MCF 10A (cell line): ENCODE data around the gene SIX6. TPM values are rescaled to one million over a fixed set of nuclear protein-coding genes. Genes with fewer than 3 reads are reported as not detected.

Experiments
- BruUV-seq: library from RNA; stranded (reverse); fragments of 400-500 nt; replicated peaks from 2 replicates; lab custom pipeline; 2021; lab: Mats Ljungman, UMichigan
- CTCF ChIA-PET: fragments of 300-600 bp; sonication (Branson Sonifier 250); formaldehyde crosslinking; extraction: SDS; loops from one replicate; lab custom pipeline; 2021; ENCODE audit warnings: antibody characterized with exemption, inconsistent platforms; lab: Yijun Ruan, JAX
- POLR2A ChIA-PET: fragments of 300-600, 350-650 bp; sonication (Branson Sonifier 250); formaldehyde crosslinking; extraction: SDS; loops from one replicate; lab custom pipeline; 2020; ENCODE audit warnings: antibody characterized with exemption, inconsistent platforms; lab: Yijun Ruan, JAX
- DNase-seq: peaks from one replicate; pipeline ENCODE4 v3.0.0-alpha.2; 2018; ENCODE audit not compliant: unreplicated experiment
- H3K27ac Mint-ChIP-seq: one replicate; pipeline ENCODE4 v1.8.0; 2022; ENCODE audit warnings: mild to moderate bottlenecking, low read depth, mixed read lengths; ENCODE audit not compliant: unreplicated experiment
- H3K27me3 Mint-ChIP-seq: one replicate; pipeline ENCODE4 v1.8.0; 2022; ENCODE audit warnings: mixed read lengths; ENCODE audit not compliant: insufficient read depth, unreplicated experiment
- H3K36me3 Mint-ChIP-seq: one replicate; pipeline ENCODE4 v1.8.0; 2022; ENCODE audit warnings: mild to moderate bottlenecking, moderate library complexity, mixed read lengths; ENCODE audit not compliant: insufficient read depth, unreplicated experiment
- H3K4me1 Mint-ChIP-seq: one replicate; pipeline ENCODE4 v1.8.0; 2022; ENCODE audit warnings: mixed read lengths; ENCODE audit not compliant: insufficient read depth, unreplicated experiment
- H3K4me3 Mint-ChIP-seq: one replicate; pipeline ENCODE4 v1.8.0; 2022; ENCODE audit warnings: mild to moderate bottlenecking, moderate library complexity, mixed read lengths; ENCODE audit not compliant: unreplicated experiment
- H3K9me3 Mint-ChIP-seq: one replicate; pipeline ENCODE4 v1.8.0; 2022; ENCODE audit warnings: mixed read lengths; ENCODE audit not compliant: unreplicated experiment
- intact Hi-C: fragments of 100-400 bp; cut with micrococcal nuclease; formaldehyde crosslinking; loops from 2 replicates; pipeline ENCODE4 v1.14.1; 2022
- total RNA-seq: library from RNA; stranded (reverse); gene quantifications from 2 replicates; pipeline ENCODE4 v1.2.3, GENCODE V29; 2022
- TF ChIP-seq, protein P1 (sequence below): fragments of 200-600 bp; IDR thresholded peaks from one replicate; pipeline ENCODE4 v1.8.0; 2022; ENCODE audit warnings: antibody characterized with exemption, mild to moderate bottlenecking; ENCODE audit not compliant: unreplicated experiment

SIX6 gene
- total RNA-seq, 1 experiment from 2014 or later: not detected

DNA sequence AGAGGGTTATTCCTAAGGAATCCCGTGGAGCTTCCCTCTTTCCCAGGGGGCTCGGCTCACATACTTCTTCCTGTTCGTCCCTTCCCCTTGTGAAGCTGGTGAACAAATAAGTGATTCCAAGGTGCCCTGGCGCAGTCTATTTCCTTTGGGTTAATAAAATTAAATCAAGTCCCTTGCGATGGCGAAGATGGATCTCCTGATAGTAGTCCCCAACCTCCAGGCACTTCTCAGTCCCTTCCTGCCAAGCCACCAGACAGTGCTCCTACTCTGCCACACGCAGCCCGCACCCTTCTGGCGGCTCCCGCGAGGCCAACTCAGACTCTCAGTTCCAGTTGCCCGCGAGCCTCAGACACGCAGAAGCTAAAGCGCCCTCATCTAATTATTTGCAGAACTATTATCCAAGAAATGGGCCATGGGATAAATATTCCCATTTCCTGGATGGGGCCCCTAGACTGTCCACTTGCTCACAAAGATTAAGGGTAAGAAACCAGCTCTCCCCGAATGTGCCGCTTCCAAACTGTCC is 2.4 kb upstream of the SIX6 start:
- H3K27me3 Mint-ChIP-seq: peaks cover 70% of the 10 kb centered on the region
- TF ChIP-seq, protein P1, sequence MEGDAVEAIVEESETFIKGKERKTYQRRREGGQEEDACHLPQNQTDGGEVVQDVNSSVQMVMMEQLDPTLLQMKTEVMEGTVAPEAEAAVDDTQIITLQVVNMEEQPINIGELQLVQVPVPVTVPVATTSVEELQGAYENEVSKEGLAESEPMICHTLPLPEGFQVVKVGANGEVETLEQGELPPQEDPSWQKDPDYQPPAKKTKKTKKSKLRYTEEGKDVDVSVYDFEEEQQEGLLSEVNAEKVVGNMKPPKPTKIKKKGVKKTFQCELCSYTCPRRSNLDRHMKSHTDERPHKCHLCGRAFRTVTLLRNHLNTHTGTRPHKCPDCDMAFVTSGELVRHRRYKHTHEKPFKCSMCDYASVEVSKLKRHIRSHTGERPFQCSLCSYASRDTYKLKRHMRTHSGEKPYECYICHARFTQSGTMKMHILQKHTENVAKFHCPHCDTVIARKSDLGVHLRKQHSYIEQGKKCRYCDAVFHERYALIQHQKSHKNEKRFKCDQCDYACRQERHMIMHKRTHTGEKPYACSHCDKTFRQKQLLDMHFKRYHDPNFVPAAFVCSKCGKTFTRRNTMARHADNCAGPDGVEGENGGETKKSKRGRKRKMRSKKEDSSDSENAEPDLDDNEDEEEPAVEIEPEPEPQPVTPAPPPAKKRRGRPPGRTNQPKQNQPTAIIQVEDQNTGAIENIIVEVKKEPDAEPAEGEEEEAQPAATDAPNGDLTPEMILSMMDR: no peak
- intact Hi-C loops: no loop called here
- H3K27ac Mint-ChIP-seq: no peak overlapping the region
- H3K4me3 Mint-ChIP-seq: no peak overlapping the region
- H3K9me3 Mint-ChIP-seq: no peaks in the 10 kb centered on the region
- no TSS peak for BruUV-seq
- no peaks in the 10 kb centered on the region for H3K4me1 Mint-ChIP-seq
- no peaks in the 10 kb centered on the region for H3K36me3 Mint-ChIP-seq
- CTCF ChIA-PET: interaction anchor here (0.6 to 1.4 kb wide), 4 partner anchors 8 to 322 kb away, joined by 3 to 5 read pairs (median 3); no protein-coding TSS in a partner anchor
- no peak for DNase-seq
- POLR2A ChIA-PET: interaction anchor here (1.2 kb wide), 1 partner anchor 12 kb away, joined by 3 read pairs; no protein-coding TSS in a partner anchor

DNA sequence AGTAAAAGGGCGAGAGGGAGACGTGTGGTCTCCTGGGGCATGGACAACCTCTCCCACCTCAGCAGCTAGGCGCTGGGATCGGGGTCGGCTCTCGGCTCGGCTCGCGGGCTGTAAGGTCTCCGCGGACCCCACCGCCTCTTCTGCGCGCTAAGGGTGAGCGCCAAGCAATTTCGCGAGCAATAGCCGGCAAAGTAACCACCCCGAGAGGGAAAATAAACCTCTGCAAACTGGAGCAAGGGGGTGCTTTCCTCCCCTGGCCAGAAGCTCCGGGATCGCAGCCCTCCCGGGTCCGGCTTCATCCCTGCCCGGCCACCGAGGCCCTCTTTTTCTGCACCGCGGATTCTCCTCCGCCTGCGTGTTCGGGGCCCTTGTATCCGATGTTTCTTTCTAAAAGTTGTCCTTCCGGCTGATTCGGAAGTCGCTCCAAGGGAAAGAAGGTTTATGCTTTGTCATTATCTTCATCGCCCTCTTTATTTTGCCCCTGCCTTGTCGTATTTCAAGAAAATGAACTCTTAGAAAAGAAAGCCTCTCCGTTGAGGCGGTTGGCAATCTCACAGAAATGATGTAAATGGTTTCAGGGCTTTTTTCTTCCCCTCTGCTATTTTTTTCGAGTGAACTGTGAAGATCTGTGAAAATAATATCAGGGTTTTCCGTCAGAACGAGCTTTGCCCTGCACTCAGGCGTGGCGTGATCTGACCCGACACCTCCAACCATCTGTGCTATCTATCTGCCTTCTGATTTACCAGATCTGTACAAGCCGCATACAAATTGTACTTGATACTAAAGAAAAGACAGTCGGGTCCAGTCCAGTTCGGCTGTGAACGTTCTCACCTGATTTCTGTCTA is 1.7 kb upstream of the SIX6 start:
- Mint-ChIP-seq H3K9me3 (no peaks in the 10 kb centered on the region), H3K4me1 (no peaks in the 10 kb centered on the region), H3K27ac (no peak overlapping the region), H3K36me3 (no peaks in the 10 kb centered on the region), H3K4me3 (no peak overlapping the region), H3K27me3 (peaks cover 69% of the 10 kb centered on the region)
- ChIA-PET CTCF (interaction anchor here (0.8 to 1.3 kb wide), 2 partner anchors 9 to 157 kb away, joined by 3 read pairs; no protein-coding TSS in a partner anchor), POLR2A (interaction anchor here (1.2 kb wide), 1 partner anchor 11 kb away, joined by 3 read pairs; no protein-coding TSS in a partner anchor)
- intact Hi-C loops: no loop called here
- BruUV-seq: no TSS peak
- no peak for DNase-seq
- TF ChIP-seq, protein P1: no peak

DNA sequence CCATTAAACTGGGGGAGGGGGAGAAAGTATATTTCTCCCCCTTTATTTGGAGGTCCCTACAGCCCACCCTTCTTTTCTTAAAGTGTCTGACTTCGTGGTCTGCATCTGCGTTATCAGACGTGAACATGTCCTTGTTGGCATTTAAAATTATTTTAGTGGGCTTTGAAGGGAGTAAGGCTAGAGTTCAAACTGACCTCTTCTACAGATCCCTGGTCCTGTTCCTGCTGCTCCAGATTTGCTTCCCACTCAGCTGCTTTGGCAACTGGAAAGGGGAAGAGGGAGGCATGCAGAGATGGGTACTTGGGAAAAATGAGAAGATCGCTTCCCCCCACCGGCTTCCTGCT is 611 bp upstream of the SIX6 start:
- no peaks in the 10 kb centered on the region for H3K9me3 Mint-ChIP-seq
- CTCF ChIA-PET: interaction anchor here (0.6 kb wide), 1 partner anchor 11 kb away, joined by 3 read pairs; no protein-coding TSS in a partner anchor
- no peaks in the 10 kb centered on the region for H3K4me1 Mint-ChIP-seq
- TF ChIP-seq, protein P1: no peak
- H3K4me3 Mint-ChIP-seq: no peak overlapping the region
- no peak overlapping the region for H3K27ac Mint-ChIP-seq
- H3K36me3 Mint-ChIP-seq: no peaks in the 10 kb centered on the region
- peaks cover 69% of the 10 kb centered on the region for H3K27me3 Mint-ChIP-seq
- intact Hi-C loops: no loop called here
- no peak for DNase-seq
- POLR2A ChIA-PET: no interaction called here
- BruUV-seq: no TSS peak
